ENCODE data around the gene FMNL3.

DNA sequence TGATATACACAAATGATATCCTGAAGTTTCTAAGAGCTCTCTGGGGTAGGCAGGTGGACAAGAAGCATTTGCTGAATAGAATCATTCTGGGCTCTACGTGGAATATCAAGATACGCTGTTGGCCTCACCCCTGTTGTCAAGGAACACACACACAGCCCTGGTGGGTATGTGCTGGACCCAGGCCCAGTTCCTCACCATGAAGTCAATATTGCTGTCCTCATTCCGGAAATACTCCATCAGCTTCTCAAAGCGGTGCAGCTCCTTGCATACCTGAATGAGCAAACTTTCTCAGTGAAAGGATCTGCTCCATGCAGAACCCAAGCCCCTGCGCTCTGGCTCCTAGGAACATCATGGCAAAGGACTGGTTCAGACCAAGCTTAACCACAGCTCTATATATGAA is 52.5 kb downstream of the FMNL3 start:
- TF ChIP-seq POLR2A (IDR thresholded peaks at IDR 0.05; ENCODE audit: low read depth): no peak
- TF ChIP-seq CTCF (IDR thresholded peaks at IDR 0.05): no peak
- TF ChIP-seq EP300 (IDR thresholded peaks at IDR 0.05): no peak

All from esophagus muscularis mucosa (tissue), 4 donors.